ENCODE results near the gene SH3TC1. TPM values are rescaled to one million over a fixed set of nuclear protein-coding genes. Genes with fewer than 3 reads are reported as not detected.

SH3TC1 gene
- total RNA-seq, 4 donors from 2014 or later = 10.1 to 15.9 (median 11.1) TPM

- 82 to 85% methylated on average over 24 of the region's 24 CpGs for WGBS, 2 donors
- DNase-seq (ENCODE audit: low spot score in 2 of 2) = no peak
- TF ChIP-seq, protein P1, sequence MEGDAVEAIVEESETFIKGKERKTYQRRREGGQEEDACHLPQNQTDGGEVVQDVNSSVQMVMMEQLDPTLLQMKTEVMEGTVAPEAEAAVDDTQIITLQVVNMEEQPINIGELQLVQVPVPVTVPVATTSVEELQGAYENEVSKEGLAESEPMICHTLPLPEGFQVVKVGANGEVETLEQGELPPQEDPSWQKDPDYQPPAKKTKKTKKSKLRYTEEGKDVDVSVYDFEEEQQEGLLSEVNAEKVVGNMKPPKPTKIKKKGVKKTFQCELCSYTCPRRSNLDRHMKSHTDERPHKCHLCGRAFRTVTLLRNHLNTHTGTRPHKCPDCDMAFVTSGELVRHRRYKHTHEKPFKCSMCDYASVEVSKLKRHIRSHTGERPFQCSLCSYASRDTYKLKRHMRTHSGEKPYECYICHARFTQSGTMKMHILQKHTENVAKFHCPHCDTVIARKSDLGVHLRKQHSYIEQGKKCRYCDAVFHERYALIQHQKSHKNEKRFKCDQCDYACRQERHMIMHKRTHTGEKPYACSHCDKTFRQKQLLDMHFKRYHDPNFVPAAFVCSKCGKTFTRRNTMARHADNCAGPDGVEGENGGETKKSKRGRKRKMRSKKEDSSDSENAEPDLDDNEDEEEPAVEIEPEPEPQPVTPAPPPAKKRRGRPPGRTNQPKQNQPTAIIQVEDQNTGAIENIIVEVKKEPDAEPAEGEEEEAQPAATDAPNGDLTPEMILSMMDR (IDR thresholded peaks at IDR 0.05) = no peak
- no peak for TF ChIP-seq POLR2A (IDR thresholded peaks at IDR 0.05)
- intact Hi-C loops (cut with DNase I; ENCODE audit: low total_unique reads) = no loop called here
- no peak overlapping the region for H3K4me3 ChIP-seq (ENCODE audit: low read depth, poor library complexity, severe bottlenecking)
Observed at GRCh38 chr4:8251110-8251883, 52.2 kb downstream of the SH3TC1 start.

DNA sequence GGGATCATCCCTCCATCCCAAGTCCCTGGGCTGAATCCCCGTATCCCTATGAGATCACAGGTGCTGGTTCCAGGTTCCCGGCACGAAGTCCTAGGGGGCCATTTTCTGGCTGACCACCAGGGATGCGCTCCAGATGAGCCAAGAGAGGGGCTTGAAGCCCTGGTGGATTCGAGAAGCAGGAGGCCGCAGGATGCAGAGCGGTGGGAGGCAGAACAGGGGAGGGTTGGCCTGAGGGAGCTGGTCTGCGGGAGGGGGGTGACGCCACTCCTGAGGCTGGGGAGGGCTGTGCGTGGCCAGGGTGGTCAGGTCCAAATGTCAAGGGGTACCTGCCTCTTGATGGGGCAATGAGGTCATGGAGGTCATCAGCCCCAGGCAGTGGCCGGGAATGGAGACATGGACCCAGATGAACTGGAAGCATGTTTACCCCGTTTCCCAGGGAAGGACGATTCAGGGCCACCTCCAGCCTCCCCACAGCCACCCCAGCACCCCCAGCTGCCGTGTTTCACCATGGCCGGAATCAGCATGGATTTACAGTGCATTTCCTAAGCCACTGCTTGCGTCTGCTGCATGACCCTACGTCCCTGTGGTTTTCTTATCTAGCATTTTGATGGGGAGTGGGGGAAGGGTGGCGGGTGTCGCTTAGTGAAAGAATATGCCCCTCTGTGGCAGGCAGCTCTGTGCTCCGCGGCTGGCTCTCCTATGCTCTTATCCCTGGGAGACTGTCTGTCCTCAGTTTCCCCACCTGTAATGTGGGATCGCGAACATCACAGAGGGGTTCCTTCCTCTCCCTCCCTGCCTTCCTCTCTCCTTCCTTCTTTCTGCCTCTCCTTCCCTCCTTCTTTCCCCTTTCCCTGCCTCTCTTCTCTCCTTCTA lies 53.4 kb downstream of the SH3TC1 start:
- DNase-seq (ENCODE audit: low spot score in 2 of 2) = no peak
- intact Hi-C loops (cut with DNase I; ENCODE audit: low total_unique reads) = no loop called here

DNA sequence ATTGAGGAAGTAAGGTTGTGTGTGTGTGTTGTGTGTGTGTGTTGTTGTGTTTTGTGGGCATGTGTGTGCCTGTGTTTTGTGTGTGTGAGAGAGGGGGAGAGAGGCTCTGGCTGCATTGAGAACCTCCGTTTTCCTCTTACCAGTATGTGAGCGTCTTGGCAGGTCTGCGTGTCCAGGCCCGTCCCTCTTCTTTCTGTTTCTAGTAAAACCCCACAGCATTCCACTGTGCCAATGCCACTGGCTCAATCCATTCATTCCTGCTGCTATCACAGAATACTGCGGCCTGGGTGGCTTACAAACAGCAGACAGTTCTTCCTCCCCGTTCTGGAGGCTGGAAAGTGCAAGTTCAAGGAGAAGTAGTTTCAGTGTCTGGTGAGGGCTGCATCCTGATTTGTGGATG lies 55.0 kb downstream of the SH3TC1 start:
- no peak overlapping the region for H3K4me3 ChIP-seq (ENCODE audit: low read depth, poor library complexity, severe bottlenecking)
- WGBS, 2 donors = 29 to 40% methylated on average over 6 of the region's 6 CpGs
- TF ChIP-seq, protein P1 (IDR thresholded peaks at IDR 0.05) = no peak
- no peak for TF ChIP-seq POLR2A (IDR thresholded peaks at IDR 0.05)
- DNase-seq (ENCODE audit: low spot score in 2 of 2) = no peak
- intact Hi-C loops (cut with DNase I; ENCODE audit: low total_unique reads) = no loop called here

More for the DNA sequence above, 53.4 kb downstream of the SH3TC1 start:
- TF ChIP-seq POLR2A (IDR thresholded peaks at IDR 0.05) = no peak
- TF ChIP-seq, protein P1 (IDR thresholded peaks at IDR 0.05) = no peak
- H3K4me3 ChIP-seq (ENCODE audit: low read depth, poor library complexity, severe bottlenecking) = no peak overlapping the region
- WGBS, 2 donors = 88 to 89% methylated on average over 23 of the region's 23 CpGs

GRCh38 chr4:8255698-8256441 lies 56.8 kb downstream of the SH3TC1 start:
- DNase-seq (ENCODE audit: low spot score in 2 of 2) = peak; percentile 87 to 96
- no peak overlapping the region for H3K4me3 ChIP-seq (ENCODE audit: low read depth, poor library complexity, severe bottlenecking)
- intact Hi-C loops (cut with DNase I; ENCODE audit: low total_unique reads) = no loop called here
- WGBS, 2 donors = 31 to 43% methylated on average over 14 of the region's 14 CpGs
- TF ChIP-seq POLR2A (IDR thresholded peaks at IDR 0.05) = no peak
- TF ChIP-seq, protein P1 (IDR thresholded peaks at IDR 0.05) = no peak

GRCh38 chr4:8257854-8258253 lies 58.8 kb downstream of the SH3TC1 start:
- no peak for TF ChIP-seq POLR2A (IDR thresholded peaks at IDR 0.05)
- TF ChIP-seq, protein P1 (IDR thresholded peaks at IDR 0.05) = no peak
- 64 to 71% methylated on average over 4 of the region's 4 CpGs for WGBS, 2 donors
- intact Hi-C loops (cut with DNase I; ENCODE audit: low total_unique reads) = no loop called here

More at GRCh38 chr4:8257854-8258253, 58.8 kb downstream of the SH3TC1 start:
- no peak overlapping the region for H3K4me3 ChIP-seq (ENCODE audit: low read depth, poor library complexity, severe bottlenecking)
- no peak for DNase-seq (ENCODE audit: low spot score in 2 of 2)
